Caco-2 (cell line): Measurements from ENCODE around the gene B3GNT7. TPM values are rescaled to one million over a fixed set of nuclear protein-coding genes. Genes with fewer than 3 reads are reported as not detected.
"Not testable (repeated sequence)": the region's sequence is repeated elsewhere in the genome, so short reads cannot be mapped to it uniquely, and the experiment has no call there.

Source experiments
- BruUV-seq: library from RNA; stranded (reverse); fragments of 400-500 nt; replicated peaks from 2 replicates; lab custom pipeline; 2021; lab: Mats Ljungman, UMichigan
- CTCF ChIA-PET: fragments of 300-600 bp; sonication (Branson Sonifier 250); formaldehyde crosslinking; loops from one replicate; lab custom pipeline; 2022; ENCODE audit warnings: antibody characterized with exemption; lab: Charles Lee
- POLR2A ChIA-PET: fragments of 300-600 bp; sonication (Branson Sonifier 250); formaldehyde crosslinking; loops from one replicate; lab custom pipeline; 2022; ENCODE audit warnings: antibody characterized with exemption; lab: Charles Lee
- DNase-seq, 2 experiments: peaks; one replicate each; pipeline versions ENCODE4 v3.0.0 to v3.0.0-alpha.2; 2020 to 2022
- H3K27me3 ChIP-seq: replicated peaks from 2 replicates; pipeline ENCODE4 v1.6.0; 2011; ENCODE audit warnings: low read length; ENCODE audit not compliant: control insufficient read depth, insufficient read depth
- H3K36me3 ChIP-seq: 2 replicates; pipeline ENCODE4 v1.5.1; 2011; ENCODE audit warnings: low read length; ENCODE audit not compliant: control insufficient read depth, insufficient read depth
- H3K4me1 ChIP-seq: fragments of 250-450 bp; sonication (Bioruptor Pico); 2 replicates; pipeline ENCODE4 v1.5.1; 2020; ENCODE audit warnings: mild to moderate bottlenecking
- H3K4me3 ChIP-seq: 2 replicates; pipeline ENCODE4 v1.5.1; 2011; ENCODE audit warnings: low read depth, mild to moderate bottlenecking, control low read depth, low read length
- H3K9me3 ChIP-seq: fragments of 250-450 bp; sonication (Bioruptor Pico); 2 replicates; pipeline ENCODE4 v1.5.1; 2020; ENCODE audit warnings: mild to moderate bottlenecking, moderate library complexity
- H3K27ac Mint-ChIP-seq: one replicate; pipeline ENCODE4 v1.8.0; 2022; ENCODE audit warnings: mixed read lengths; ENCODE audit not compliant: unreplicated experiment
- H3K27me3 Mint-ChIP-seq: one replicate; pipeline ENCODE4 v1.8.0; 2022; ENCODE audit warnings: mixed read lengths; ENCODE audit not compliant: insufficient read depth, unreplicated experiment
- H3K36me3 Mint-ChIP-seq: one replicate; pipeline ENCODE4 v1.8.0; 2022; ENCODE audit warnings: mild to moderate bottlenecking, mixed read lengths; ENCODE audit not compliant: insufficient read depth, unreplicated experiment
- H3K4me1 Mint-ChIP-seq: one replicate; pipeline ENCODE4 v1.8.0; 2022; ENCODE audit warnings: low read depth, mixed read lengths; ENCODE audit not compliant: unreplicated experiment
- H3K4me3 Mint-ChIP-seq: one replicate; pipeline ENCODE4 v1.8.0; 2022; ENCODE audit warnings: mild to moderate bottlenecking, moderate library complexity, mixed read lengths; ENCODE audit not compliant: unreplicated experiment
- H3K9me3 Mint-ChIP-seq: one replicate; pipeline ENCODE4 v1.8.0; 2022; ENCODE audit warnings: mixed read lengths; ENCODE audit not compliant: unreplicated experiment
- intact Hi-C: fragments of 100-400 bp; cut with micrococcal nuclease; formaldehyde crosslinking; loops from one replicate; pipeline ENCODE4 v1.10.0; 2022; ENCODE audit not compliant: unreplicated experiment
- total RNA-seq: library from RNA; stranded (reverse); gene quantifications from 2 replicates; pipeline ENCODE4 v1.2.3, GENCODE V29; 2022
- TF ChIP-seq, protein P1 (sequence below), 2 experiments: fragments of 200-600 bp in 1 of 2; IDR thresholded peaks; 1 replicate in 1 of 2; 2 replicates in 1 of 2; pipeline versions ENCODE4 v1.5.1 to v1.8.0; 2011 to 2022; ENCODE audit warnings: antibody characterized with exemption in 1 of 2, control low read depth in 1 of 2, inconsistent platforms in 1 of 2, low read depth in 1 of 2, low read length in 1 of 2, mild to moderate bottlenecking in 1 of 2, moderate library complexity in 1 of 2; ENCODE audit not compliant: insufficient read depth in 1 of 2, severe bottlenecking in 1 of 2, unreplicated experiment in 1 of 2

B3GNT7 gene
- total RNA-seq, 1 experiment from 2014 or later, result 2.7 TPM

- ChIA-PET CTCF (interaction anchor here (1.5 kb wide), 1 partner anchor 171 kb away, joined by 5 read pairs; no protein-coding TSS in a partner anchor), POLR2A (no interaction called here)
- Histone ChIP-seq H3K4me1 (peaks cover 14% of the 10 kb centered on the region; the same call in 1 of the 2 replicates), H3K36me3 (no peaks in the 10 kb centered on the region), H3K27me3 (no peaks in the 10 kb centered on the region), H3K4me3 (no peak overlapping the region), H3K9me3 (no peaks in the 10 kb centered on the region)
- Mint-ChIP-seq H3K27ac (no peak overlapping the region), H3K36me3 (no peaks in the 10 kb centered on the region), H3K4me1 (peaks cover 6% of the 10 kb centered on the region), H3K4me3 (no peak overlapping the region), H3K9me3 (no peaks in the 10 kb centered on the region), H3K27me3 (no peaks in the 10 kb centered on the region)
- intact Hi-C loops, result no loop called here
- TF ChIP-seq, protein P1, sequence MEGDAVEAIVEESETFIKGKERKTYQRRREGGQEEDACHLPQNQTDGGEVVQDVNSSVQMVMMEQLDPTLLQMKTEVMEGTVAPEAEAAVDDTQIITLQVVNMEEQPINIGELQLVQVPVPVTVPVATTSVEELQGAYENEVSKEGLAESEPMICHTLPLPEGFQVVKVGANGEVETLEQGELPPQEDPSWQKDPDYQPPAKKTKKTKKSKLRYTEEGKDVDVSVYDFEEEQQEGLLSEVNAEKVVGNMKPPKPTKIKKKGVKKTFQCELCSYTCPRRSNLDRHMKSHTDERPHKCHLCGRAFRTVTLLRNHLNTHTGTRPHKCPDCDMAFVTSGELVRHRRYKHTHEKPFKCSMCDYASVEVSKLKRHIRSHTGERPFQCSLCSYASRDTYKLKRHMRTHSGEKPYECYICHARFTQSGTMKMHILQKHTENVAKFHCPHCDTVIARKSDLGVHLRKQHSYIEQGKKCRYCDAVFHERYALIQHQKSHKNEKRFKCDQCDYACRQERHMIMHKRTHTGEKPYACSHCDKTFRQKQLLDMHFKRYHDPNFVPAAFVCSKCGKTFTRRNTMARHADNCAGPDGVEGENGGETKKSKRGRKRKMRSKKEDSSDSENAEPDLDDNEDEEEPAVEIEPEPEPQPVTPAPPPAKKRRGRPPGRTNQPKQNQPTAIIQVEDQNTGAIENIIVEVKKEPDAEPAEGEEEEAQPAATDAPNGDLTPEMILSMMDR (IDR thresholded peaks at IDR 0.05; ENCODE audit: insufficient read depth in 1 of 2, low read depth in 1 of 2, low read length in 1 of 2, severe bottlenecking in 1 of 2, unreplicated experiment in 1 of 2), result no peak
- no TSS peak for BruUV-seq
- no peak for DNase-seq
Observed at GRCh38 chr2:231399046-231399852, 3.7 kb downstream of the B3GNT7 start.

DNA sequence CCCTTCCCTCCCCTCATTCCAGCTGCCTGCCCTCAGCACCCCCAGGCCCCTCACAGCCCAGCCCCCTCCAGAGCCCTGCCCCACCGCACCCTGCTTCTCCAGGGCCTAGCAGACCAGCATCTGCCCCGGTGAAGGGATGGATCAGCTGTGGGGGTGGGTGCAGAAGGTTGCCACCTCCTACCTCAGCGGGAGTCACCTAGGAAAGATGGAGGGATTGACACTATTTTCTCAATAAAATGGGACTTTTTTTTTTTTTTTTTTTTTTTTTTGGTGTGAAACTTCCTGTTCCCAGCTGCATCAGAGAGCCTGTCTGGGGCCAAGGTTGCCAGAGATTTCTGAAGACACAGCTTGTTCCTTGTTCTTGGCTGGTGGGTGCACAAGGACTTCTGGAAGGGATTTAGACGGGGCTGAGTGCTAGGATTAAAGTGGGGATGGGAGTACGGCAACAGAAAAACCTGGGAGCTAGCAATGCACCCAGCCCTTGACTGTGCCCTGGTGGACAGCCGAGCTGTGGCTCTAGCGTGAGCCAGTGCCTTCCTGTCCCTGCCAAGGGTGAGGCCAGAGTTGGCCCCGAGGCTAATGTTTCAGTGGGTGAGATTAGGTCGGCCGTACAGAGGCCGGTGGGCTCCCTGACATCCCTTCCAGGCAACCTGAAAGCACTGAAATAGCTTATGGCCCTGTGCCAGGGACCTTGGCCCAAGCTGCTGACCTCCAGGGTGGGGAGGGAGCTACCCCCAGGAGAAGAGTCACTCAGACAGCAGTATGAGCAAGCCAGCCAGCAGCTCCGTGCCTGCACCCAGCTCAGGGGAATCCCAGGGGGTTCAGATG is 4.6 kb downstream of the B3GNT7 start:
- TF ChIP-seq, protein P1 (IDR thresholded peaks at IDR 0.05; ENCODE audit: insufficient read depth in 1 of 2, low read depth in 1 of 2, low read length in 1 of 2, severe bottlenecking in 1 of 2, unreplicated experiment in 1 of 2), result no peak
- intact Hi-C loops, result no loop called here
- peaks cover under 1% of the 10 kb centered on the region for H3K4me1 Mint-ChIP-seq
- H3K4me3 Mint-ChIP-seq, result no peak overlapping the region
- ChIA-PET POLR2A (no interaction called here), CTCF (interaction anchor here (0.6 to 1.5 kb wide), 6 partner anchors 11 to 172 kb away, joined by 3 to 11 read pairs (median 4); partner anchors contain the start of gene NCL)
- H3K9me3 Mint-ChIP-seq, result no peaks in the 10 kb centered on the region
- no peak for DNase-seq
- no peaks in the 10 kb centered on the region for H3K36me3 ChIP-seq
- no peaks in the 10 kb centered on the region for H3K9me3 ChIP-seq
- no TSS peak for BruUV-seq
- H3K36me3 Mint-ChIP-seq, result no peaks in the 10 kb centered on the region
- H3K4me1 ChIP-seq, result peaks cover 7% of the 10 kb centered on the region; the same call in 1 of the 2 replicates
- no peaks in the 10 kb centered on the region for H3K27me3 Mint-ChIP-seq
- no peak overlapping the region for H3K27ac Mint-ChIP-seq
- no peaks in the 10 kb centered on the region for H3K27me3 ChIP-seq
- no peak overlapping the region for H3K4me3 ChIP-seq

DNA sequence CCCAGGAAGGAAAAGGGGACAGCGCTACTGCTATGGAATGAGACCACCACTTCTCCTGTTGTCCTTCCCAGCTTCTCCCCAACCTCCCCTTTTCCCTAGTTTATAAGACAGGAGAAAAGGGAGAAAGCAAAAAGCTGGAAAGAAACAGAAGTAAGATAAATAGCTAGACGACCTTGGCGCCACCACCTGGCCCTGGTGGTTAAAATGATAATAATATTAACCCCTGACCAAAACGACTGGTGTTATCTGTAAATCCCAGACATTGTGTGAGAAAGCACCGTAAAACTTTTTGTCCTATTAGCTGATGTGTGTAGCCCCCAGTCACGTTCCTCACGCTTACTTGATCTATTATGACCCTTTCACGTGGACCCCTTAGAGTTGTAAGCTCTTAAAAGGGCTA is 5.2 kb downstream of the B3GNT7 start:
- TF ChIP-seq, protein P1 (IDR thresholded peaks at IDR 0.05; ENCODE audit: insufficient read depth in 1 of 2, low read depth in 1 of 2, low read length in 1 of 2, severe bottlenecking in 1 of 2, unreplicated experiment in 1 of 2), result peak in 1 of 2 experiments; percentile 20
- H3K4me1 ChIP-seq, H3K27me3 Mint-ChIP-seq, POLR2A ChIA-PET, H3K4me3 Mint-ChIP-seq, H3K9me3 ChIP-seq, BruUV-seq, H3K27me3 ChIP-seq, H3K36me3 Mint-ChIP-seq, DNase-seq, intact Hi-C loops, H3K9me3 Mint-ChIP-seq, H3K4me1 Mint-ChIP-seq, H3K27ac Mint-ChIP-seq, H3K4me3 ChIP-seq, H3K36me3 ChIP-seq: not testable (repeated sequence)
- CTCF ChIA-PET, result interaction anchor here (0.6 to 1.5 kb wide), 5 partner anchors 51 to 172 kb away, joined by 3 to 11 read pairs (median 5); partner anchors contain the start of gene NCL

- CTCF ChIA-PET, result interaction anchor here (1.2 to 1.5 kb wide), 3 partner anchors 51 to 173 kb away, joined by 5 to 11 read pairs (median 6); no protein-coding TSS in a partner anchor
- H3K36me3 ChIP-seq, H3K36me3 Mint-ChIP-seq, intact Hi-C loops, H3K4me1 Mint-ChIP-seq, H3K9me3 Mint-ChIP-seq, H3K4me3 ChIP-seq, H3K4me1 ChIP-seq, H3K27ac Mint-ChIP-seq, H3K27me3 ChIP-seq, H3K4me3 Mint-ChIP-seq, POLR2A ChIA-PET, DNase-seq, H3K9me3 ChIP-seq, BruUV-seq, H3K27me3 Mint-ChIP-seq: not testable (repeated sequence)
Observed at GRCh38 chr2:231401101-231401500, 5.6 kb downstream of the B3GNT7 start.
